NCI-H187 treated with DMSO at 0.1 percent for 48 hours (cell line): ENCODE data around the gene INTS1.
"Not testable (repeated sequence)": the region's sequence is repeated elsewhere in the genome, so short reads cannot be mapped to it uniquely, and the experiment has no call there.

Experiments used
- DNase-seq: peaks from one replicate; lab custom pipeline; 2025; lab: John Stamatoyannopoulos, UW

The INTS1 gene

DNA sequence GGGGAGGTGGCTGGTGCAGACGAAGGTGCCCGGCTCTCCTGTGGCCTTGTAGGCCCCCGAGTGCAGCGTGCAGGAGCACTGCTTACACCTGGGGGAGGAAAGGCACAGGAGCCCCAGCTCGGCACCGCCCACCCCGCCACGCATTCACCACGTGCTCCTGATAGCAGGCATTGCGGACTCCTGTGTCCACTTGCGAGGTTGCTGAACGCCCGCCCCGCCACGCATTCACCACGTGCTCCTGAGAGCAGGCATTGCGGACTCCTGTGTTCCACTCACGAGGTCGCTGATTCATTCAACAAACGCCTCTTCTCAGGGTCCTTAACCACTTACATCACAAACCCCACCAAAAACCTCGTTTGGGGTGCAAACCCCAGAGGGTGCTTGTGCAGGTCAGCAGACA is 58.8 kb downstream of the INTS1 start:
- DNase-seq = no peak

GRCh38 chr7:1444925-1445322 is 59.3 kb downstream of the INTS1 start:
- DNase-seq = no peak

- DNase-seq = no peak
Measured at GRCh38 chr7:1444214-1444924, 59.8 kb downstream of the INTS1 start.

DNA sequence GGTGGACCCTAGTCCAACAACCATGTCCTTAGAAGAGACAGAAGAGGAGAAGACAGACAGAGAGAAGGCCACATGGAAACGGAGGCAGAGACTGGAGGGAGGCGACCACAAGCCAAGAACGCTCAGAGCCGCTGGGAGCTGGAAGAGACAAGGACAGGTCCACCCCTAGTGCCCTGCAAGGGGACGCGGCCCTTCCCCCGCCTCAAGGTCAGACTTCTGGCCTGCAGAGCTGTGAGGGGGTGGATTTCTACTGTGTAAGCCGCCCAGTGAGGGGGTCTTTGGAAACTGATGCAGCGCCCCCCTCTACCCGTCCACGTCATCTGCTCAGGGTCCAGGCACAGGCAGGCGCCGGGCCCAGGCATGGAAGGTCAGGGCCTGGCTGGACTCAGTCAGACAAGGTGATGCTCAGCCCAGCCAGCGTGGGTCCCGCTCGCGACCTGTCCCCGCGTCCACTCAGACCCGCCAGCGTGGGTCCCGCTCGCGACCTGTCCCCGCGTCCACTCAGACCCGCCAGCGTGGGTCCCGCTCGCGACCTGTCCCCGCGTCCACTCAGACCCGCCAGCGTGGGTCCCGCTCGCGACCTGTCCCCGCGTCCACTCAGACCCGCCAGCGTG is 60.5 kb downstream of the INTS1 start:
- not testable (repeated sequence) for DNase-seq

GRCh38 chr7:1442355-1443124 is 61.6 kb downstream of the INTS1 start:
- no peak for DNase-seq

GRCh38 chr7:1441615-1442354 is 62.4 kb downstream of the INTS1 start:
- no peak for DNase-seq

- DNase-seq = no peak
Measured at GRCh38 chr7:1440620-1441019, 63.6 kb downstream of the INTS1 start.

GRCh38 chr7:1439373-1440363 is 64.5 kb downstream of the INTS1 start:
- DNase-seq = no peak

DNA sequence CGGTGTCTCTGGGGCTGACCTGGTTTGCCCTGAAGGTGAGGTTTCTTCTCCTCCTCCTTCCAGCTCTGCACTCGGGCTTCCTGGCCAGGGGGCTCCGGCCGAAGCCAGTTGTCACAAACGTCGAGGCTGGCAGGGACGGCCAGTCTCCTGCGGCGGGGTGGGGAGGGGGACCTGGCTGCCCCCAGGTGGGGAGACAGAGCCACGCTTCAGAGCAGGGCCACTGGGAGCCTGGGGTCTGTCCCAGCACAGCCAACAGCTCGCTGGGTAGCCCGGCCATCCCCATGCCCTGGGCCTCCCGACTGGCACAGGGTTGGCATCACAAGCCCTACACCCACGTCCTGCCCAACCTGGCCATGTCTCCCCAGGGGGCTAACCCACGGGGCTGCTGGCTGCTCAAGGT is 65.4 kb downstream of the INTS1 start:
- no peak for DNase-seq

DNA sequence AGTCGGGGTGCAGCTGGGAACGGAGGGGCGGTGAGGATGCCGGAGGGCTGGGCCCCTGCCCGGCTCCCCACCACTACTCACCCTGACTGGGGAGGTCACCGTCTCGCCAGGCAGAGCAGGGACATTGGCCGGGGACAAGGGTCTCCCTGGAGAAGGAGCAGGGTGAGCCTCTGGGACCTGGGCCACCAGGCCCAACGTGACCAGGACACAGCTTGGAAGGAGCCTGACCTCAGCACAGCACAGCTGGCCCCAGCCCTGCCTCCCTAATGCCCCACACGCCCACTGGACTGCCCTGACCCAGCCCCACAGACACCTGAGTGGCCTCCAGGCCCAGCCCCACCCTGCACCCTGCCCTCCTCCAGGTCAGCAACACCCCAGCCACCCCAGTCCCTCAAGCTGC is 66.0 kb downstream of the INTS1 start:
- DNase-seq = no peak

DNA sequence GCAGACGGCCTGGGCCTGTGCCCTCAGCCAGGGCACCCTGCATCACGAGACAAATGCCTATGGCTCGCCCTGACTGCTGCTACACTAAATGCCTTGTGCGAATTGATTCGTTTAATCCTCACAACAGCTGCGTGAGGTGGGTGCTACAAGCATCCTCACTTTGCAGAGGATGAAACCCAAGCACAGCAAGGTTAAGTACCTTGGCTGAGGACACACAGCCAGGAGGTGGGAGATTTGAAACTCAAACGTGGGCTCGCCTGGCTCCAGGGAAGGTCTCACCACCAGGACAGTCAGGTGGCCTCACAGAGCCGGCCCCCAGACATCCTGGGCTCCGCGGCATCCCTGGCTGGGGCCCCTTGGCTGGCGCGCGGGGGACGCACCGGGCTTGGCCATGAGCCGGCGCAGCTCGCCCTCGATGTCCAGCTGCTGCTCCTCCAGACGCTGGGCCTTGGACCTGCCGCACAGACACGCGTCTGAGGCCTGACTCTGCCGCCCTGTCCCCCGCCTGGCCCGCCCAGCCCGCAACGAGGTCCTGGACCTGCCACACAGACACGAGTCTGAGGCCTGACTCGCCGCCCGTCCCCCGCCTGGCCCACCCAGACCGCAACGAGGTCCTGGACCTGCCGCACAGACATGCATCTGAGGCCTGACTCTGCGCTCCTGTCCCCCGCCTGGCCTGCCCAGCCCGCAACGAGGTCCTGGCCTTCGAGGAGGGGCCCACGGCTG is 66.9 kb downstream of the INTS1 start:
- no peak for DNase-seq

DNA sequence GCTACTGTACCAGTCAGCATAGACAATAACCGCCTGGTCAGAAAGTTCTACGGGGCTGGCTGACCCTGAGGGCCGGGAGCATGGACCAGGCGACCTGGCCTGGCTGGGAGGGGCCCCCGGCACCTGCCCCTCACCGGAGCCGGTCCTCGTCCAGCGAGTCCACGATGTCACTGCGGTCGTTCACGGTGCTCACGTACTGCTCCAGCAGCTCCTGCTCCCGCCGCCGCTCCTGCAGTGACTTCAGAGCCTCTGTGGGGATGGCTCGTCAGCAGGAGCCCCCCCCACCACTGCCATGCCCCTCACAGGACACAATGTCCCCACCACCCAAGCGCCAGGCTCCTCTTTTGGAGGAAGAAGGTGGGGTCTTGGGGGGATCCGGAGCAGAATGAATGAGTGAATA is 67.6 kb downstream of the INTS1 start:
- DNase-seq = no peak

DNA sequence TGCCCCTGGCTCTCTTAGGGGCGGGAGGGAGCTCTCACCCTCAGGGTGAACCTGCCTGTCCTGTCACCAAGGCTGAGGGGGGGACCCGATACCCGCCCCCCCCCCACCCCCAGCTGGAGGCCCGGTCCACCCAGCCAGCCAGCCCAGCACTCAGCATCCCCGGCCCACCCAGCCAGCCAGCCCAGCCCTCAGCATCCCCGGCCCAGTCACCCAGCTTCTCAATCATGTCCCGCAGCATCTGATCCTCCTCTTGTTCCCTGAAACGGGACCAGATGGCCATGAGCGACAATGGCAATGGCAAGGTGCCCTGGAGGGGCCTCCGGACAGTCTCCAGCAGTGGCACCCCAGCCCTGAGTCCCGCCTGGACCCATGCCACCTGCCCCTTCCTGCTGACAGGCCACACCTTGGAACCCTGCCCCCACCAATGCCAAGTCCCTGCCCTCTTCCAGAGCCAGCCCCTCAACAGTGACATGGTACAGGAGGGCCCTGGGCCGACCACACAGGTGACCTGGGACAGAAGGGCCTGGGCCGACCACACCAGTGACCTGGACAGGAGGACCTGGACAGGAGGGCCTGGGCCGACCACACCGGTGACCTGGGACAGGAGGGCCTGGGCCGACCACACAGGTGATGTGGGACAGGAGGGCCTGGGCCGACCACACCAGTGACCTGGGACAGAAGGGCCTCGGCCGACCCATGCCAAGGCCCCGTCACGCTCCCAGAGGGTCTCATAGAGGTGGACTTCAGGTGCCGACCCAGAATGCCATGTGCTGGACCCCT is 69.1 kb downstream of the INTS1 start:
- DNase-seq = no peak

DNA sequence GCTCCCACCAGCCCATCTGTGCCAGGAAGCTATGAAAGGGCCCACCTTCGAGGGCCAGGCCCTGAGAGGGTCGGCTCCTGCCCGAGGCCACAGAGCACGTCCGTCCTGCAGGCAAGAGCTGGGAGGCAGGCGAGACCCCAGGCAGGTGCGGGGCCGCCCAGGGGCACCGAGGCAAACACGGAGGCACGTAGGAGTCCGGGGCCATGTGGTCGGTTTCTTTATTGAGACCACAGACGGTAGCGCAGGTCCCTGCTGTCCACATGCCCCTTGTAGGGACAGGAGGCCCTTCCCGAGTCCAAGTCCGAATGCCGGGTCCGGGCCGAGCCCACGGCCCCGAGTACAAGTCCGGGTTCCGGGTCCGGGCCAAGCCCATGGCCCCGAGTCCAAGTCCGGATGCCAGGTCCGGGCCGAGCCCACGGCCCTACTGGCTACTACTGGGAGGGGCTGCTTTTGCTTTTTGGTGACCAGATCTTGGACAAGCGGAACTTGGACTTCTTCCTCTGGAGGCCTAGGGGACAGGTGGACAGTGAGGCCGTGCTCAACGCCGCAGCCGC is 69.9 kb downstream of the INTS1 start:
- no peak for DNase-seq

DNA sequence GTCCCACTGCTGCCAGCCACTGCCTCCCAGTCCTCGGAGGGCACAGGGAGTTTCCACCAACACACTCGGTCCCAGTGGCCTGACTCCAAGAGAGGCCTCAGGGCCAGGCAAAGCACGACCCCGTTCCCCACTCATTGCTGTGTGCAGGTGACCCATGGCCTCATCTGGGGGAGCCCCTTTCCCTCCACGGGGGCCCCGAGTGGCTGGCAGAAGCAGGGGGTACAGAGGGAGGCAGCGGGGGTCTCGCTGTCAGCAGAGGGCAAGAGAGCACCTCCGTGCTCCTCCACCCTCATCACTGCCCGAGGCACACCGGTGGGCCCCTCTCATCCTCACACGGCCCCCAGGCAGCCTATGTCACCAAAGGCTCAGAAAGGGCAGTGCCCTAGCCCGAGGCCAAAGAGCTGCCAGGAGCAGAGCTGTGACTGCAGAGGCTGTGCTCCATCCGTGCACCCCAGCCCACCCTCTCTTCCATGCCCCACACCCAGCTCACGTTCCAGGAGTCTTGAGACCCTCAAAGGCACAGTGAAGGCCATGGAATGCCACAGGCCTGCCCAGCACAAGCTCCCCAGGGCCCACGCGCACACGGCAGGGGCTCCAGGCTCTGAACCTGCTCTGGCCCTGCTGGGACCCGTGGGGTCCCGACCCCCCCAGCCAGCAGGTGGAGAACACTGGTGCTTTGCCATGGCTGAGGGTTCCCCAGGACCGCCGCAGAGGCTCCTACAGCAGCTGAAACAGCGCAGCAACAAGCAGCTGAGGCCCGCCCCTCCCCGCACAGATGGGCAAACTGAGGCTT is 70.9 kb downstream of the INTS1 start:
- no peak for DNase-seq

DNA sequence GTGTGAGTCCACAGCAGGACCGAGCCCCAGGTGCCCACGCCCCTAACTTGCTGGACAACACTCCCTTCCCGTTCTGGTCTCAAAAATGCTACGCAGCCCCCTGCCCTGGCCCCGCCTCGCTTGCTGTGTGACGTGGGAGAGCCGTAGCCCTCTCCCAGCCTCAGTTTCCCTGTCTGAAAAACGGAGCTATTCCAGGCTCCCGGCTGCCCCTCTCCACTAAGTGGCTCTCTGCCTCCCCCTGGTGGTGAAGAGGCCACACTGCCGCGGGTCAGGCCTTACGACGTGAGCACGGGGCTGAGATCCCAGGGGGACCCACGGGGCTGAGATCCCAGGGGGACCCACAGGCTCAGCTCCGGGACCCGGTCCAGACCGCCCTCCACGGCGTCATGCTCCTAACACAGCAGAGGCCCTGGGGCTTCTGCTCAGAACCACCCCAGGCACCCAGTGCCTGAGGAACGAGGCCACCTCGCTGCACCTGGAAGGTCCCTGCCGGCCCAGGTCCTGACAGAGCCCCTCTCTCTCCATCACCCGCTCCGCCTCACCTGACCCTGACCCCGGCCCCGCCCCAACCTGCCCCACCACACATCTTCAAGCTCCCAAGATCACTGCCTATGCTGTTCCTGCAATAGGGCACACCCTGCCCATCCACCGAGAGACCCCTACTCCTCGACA is 71.6 kb downstream of the INTS1 start:
- DNase-seq = no peak

GRCh38 chr7:1431634-1432380 is 72.4 kb downstream of the INTS1 start:
- DNase-seq = no peak
